PC-3 (cell line): ENCODE results near the gene SUSD6.

Experiments
- CTCF ChIP-seq: fragments of 300-600 bp; sonication (generic); conservative IDR thresholded peaks from 2 replicates; pipeline ENCODE4 v1.5.1; 2017; ENCODE audit warnings: antibody characterized with exemption, low read depth, mild to moderate bottlenecking, low read length
- EZH2 ChIP-seq: fragments of 300-600 bp; sonication (generic); IDR thresholded peaks from one replicate; pipeline ENCODE4 v1.6.1; 2017; ENCODE audit warnings: antibody characterized with exemption, mild to moderate bottlenecking, low read length; ENCODE audit not compliant: unreplicated experiment
- EZH2phosphoT487 ChIP-seq: fragments of 300-600 bp; sonication (generic); IDR thresholded peaks from 2 replicates; pipeline ENCODE4 v1.6.1; 2018; ENCODE audit warnings: mild to moderate bottlenecking, antibody characterized with exemption, low read length, borderline replicate concordance

- TF ChIP-seq CTCF = peak; percentile 74
- TF ChIP-seq EZH2 = no peak
- TF ChIP-seq EZH2phosphoT487 = no peak
Measured at GRCh38 chr14:69580009-69580577, 31.3 kb upstream of the SUSD6 start.
